HEK293 (cell line): ENCODE measurements around the gene CAMKK1.

ENCODE experiments used
- CTCF ChIA-PET: fragments of 350-600 bp; formaldehyde crosslinking; extraction: SDS; loops from one replicate; lab custom pipeline; 2021; ENCODE audit warnings: antibody characterized with exemption; lab: Yijun Ruan, JAX
- POLR2A ChIA-PET: fragments of 300-600 bp; formaldehyde crosslinking; extraction: SDS; loops from one replicate; lab custom pipeline; 2020; ENCODE audit warnings: antibody characterized with exemption, inconsistent platforms; lab: Yijun Ruan, JAX
- H3K27ac ChIP-seq: fragments of 200-500 bp; sonication (Bioruptor generic); 2 replicates; pipeline ENCODE4 v1.5.1; 2014; ENCODE audit warnings: low read depth, low read length, control low read depth, inconsistent platforms; ENCODE audit errors: extremely low read depth
- H3K36me3 ChIP-seq, 2 experiments: fragments of 200-500 bp in 1 of 2; sonication (Bioruptor generic) in 1 of 2; 1 replicate in 1 of 2; 2 replicates in 1 of 2; pipeline ENCODE4 v1.5.1; 2014 to 2017; ENCODE audit warnings: inconsistent platforms in 2 of 2, low read length in 2 of 2; ENCODE audit not compliant: control insufficient read depth in 2 of 2, insufficient read depth in 1 of 2
- H3K4me1 ChIP-seq: fragments of 200-500 bp; sonication (Bioruptor generic); 2 replicates; pipeline ENCODE4 v1.5.1; 2014; ENCODE audit warnings: mild to moderate bottlenecking, low read length, inconsistent platforms; ENCODE audit not compliant: control insufficient read depth, insufficient read depth
- H3K4me3 ChIP-seq: 2 replicates; pipeline ENCODE4 v1.5.1; 2011; ENCODE audit warnings: low read depth, mild to moderate bottlenecking, control low read depth, low read length, moderate library complexity
- H3K9me3 ChIP-seq: fragments of 200-500 bp; sonication (Bioruptor generic); 2 replicates; pipeline ENCODE4 v1.5.1; 2014; ENCODE audit warnings: low read depth, low read length, inconsistent platforms; ENCODE audit not compliant: control insufficient read depth, insufficient read depth
- BCL11B ChIP-seq: fragments of 450-650 bp; formaldehyde crosslinking; IDR thresholded peaks from 2 replicates; pipeline ENCODE4 v1.5.1; 2016; ENCODE audit warnings: low read depth, missing biosample characterization, missing genetic modification characterization
- KLF17 ChIP-seq: fragments of 450-650 bp; formaldehyde crosslinking; IDR thresholded peaks from 2 replicates; pipeline ENCODE4 v1.5.1; 2016; ENCODE audit warnings: missing biosample characterization, missing genetic modification characterization
- SCRT2 ChIP-seq: fragments of 450-650 bp; formaldehyde crosslinking; IDR thresholded peaks from 2 replicates; pipeline ENCODE4 v1.5.1; 2016; ENCODE audit warnings: missing biosample characterization, missing genetic modification characterization
- SETDB1 ChIP-seq: IDR thresholded peaks from one replicate; pipeline ENCODE4 v1.6.1; 2017; ENCODE audit warnings: mild to moderate bottlenecking, low read length, moderate library complexity, mixed read lengths; ENCODE audit not compliant: insufficient read length
- YY2 ChIP-seq: fragments of 450-650 bp; formaldehyde crosslinking; IDR thresholded peaks from 2 replicates; pipeline ENCODE4 v1.5.1; 2016; ENCODE audit warnings: missing biosample characterization, missing genetic modification characterization
- ZBTB20 ChIP-seq: fragments of 450-650 bp; formaldehyde crosslinking; IDR thresholded peaks from 2 replicates; pipeline ENCODE4 v1.5.1; 2016; ENCODE audit warnings: missing biosample characterization, missing genetic modification characterization
- ZEB2 ChIP-seq: fragments of 450-650 bp; formaldehyde crosslinking; IDR thresholded peaks from 2 replicates; pipeline ENCODE4 v1.5.1; 2016; ENCODE audit warnings: missing biosample characterization, missing genetic modification characterization
- ZNF10 ChIP-seq: fragments of 450-650 bp; formaldehyde crosslinking; IDR thresholded peaks from 2 replicates; pipeline ENCODE4 v1.5.1; 2017; ENCODE audit warnings: missing biosample characterization, missing genetic modification characterization
- ZNF202 ChIP-seq: fragments of 450-650 bp; formaldehyde crosslinking; IDR thresholded peaks from 2 replicates; pipeline ENCODE4 v1.5.1; 2016; ENCODE audit warnings: missing biosample characterization, missing genetic modification characterization, borderline replicate concordance
- ZNF266 ChIP-seq: fragments of 450-650 bp; formaldehyde crosslinking; IDR thresholded peaks from 2 replicates; pipeline ENCODE4 v1.5.1; 2016; ENCODE audit warnings: missing biosample characterization, missing genetic modification characterization, low read depth
- ZNF354C ChIP-seq: fragments of 450-650 bp; formaldehyde crosslinking; IDR thresholded peaks from 2 replicates; pipeline ENCODE4 v1.5.1; 2016; ENCODE audit warnings: missing biosample characterization, missing genetic modification characterization, low read depth, borderline replicate concordance
- ZNF529 ChIP-seq: fragments of 450-650 bp; formaldehyde crosslinking; IDR thresholded peaks from 2 replicates; pipeline ENCODE4 v1.5.1; 2017; ENCODE audit warnings: missing genetic modification characterization, missing biosample characterization; ENCODE audit not compliant: insufficient replicate concordance
- ZNF571 ChIP-seq: fragments of 450-650 bp; formaldehyde crosslinking; IDR thresholded peaks from 2 replicates; pipeline ENCODE4 v1.5.0; 2017; ENCODE audit warnings: missing biosample characterization, missing genetic modification characterization
- ZNF658 ChIP-seq: fragments of 450-650 bp; formaldehyde crosslinking; IDR thresholded peaks from 2 replicates; pipeline ENCODE4; 2016; ENCODE audit warnings: missing biosample characterization, missing genetic modification characterization
- TF ChIP-seq, protein P1 (sequence below): IDR thresholded peaks from 2 replicates; pipeline ENCODE4 v1.6.1; 2011; ENCODE audit warnings: mild to moderate bottlenecking, low read depth, low read length, borderline replicate concordance
- TF ChIP-seq, protein P2 (sequence below): fragments of 450-650 bp; formaldehyde crosslinking; IDR thresholded peaks from 2 replicates; pipeline ENCODE4 v1.5.1; 2016; ENCODE audit warnings: missing biosample characterization, missing genetic modification characterization, low read depth
- TF ChIP-seq, protein P3 (sequence below): fragments of 450-650 bp; formaldehyde crosslinking; IDR thresholded peaks from 2 replicates; pipeline ENCODE4 v1.5.1; 2016; ENCODE audit warnings: missing biosample characterization, missing genetic modification characterization, low read depth
- TF ChIP-seq, protein P4 (sequence below): fragments of 450-650 bp; formaldehyde crosslinking; IDR thresholded peaks from 2 replicates; pipeline ENCODE4 v1.5.1; 2017; ENCODE audit warnings: missing biosample characterization, missing genetic modification characterization
- TF ChIP-seq, protein P5 (sequence below): fragments of 450-650 bp; formaldehyde crosslinking; IDR thresholded peaks from 2 replicates; pipeline ENCODE4 v1.5.1; 2016; ENCODE audit warnings: missing biosample characterization, missing genetic modification characterization

CAMKK1 gene

GRCh38 chr17:3907483-3908216 is 14.8 kb upstream of the CAMKK1 start (continued):
- TF ChIP-seq, protein P1, sequence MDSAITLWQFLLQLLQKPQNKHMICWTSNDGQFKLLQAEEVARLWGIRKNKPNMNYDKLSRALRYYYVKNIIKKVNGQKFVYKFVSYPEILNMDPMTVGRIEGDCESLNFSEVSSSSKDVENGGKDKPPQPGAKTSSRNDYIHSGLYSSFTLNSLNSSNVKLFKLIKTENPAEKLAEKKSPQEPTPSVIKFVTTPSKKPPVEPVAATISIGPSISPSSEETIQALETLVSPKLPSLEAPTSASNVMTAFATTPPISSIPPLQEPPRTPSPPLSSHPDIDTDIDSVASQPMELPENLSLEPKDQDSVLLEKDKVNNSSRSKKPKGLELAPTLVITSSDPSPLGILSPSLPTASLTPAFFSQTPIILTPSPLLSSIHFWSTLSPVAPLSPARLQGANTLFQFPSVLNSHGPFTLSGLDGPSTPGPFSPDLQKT, result no peak
- TF ChIP-seq SETDB1 (no peak), SCRT2 (tag by site-specific recombination) (peak; percentile 97), ZEB2 (tag by site-specific recombination) (no peak), ZNF658 (tag by site-specific recombination) (no peak), ZNF571 (tag by site-specific recombination) (no peak), KLF17 (tag by site-specific recombination) (no peak), YY2 (no peak), ZBTB20 (no peak), ZNF354C (no peak), ZNF202 (tag by site-specific recombination) (no peak), ZNF10 (no peak), ZNF266 (tag by site-specific recombination) (no peak)
- TF ChIP-seq, protein P2, sequence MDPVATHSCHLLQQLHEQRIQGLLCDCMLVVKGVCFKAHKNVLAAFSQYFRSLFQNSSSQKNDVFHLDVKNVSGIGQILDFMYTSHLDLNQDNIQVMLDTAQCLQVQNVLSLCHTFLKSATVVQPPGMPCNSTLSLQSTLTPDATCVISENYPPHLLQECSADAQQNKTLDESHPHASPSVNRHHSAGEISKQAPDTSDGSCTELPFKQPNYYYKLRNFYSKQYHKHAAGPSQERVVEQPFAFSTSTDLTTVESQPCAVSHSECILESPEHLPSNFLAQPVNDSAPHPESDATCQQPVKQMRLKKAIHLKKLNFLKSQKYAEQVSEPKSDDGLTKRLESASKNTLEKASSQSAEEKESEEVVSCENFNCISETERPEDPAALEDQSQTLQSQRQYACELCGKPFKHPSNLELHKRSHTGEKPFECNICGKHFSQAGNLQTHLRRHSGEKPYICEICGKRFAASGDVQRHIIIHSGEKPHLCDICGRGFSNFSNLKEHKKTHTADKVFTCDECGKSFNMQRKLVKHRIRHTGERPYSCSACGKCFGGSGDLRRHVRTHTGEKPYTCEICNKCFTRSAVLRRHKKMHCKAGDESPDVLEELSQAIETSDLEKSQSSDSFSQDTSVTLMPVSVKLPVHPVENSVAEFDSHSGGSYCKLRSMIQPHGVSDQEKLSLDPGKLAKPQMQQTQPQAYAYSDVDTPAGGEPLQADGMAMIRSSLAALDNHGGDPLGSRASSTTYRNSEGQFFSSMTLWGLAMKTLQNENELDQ (tag by site-specific recombination), result no peak
- TF ChIP-seq, protein P3, sequence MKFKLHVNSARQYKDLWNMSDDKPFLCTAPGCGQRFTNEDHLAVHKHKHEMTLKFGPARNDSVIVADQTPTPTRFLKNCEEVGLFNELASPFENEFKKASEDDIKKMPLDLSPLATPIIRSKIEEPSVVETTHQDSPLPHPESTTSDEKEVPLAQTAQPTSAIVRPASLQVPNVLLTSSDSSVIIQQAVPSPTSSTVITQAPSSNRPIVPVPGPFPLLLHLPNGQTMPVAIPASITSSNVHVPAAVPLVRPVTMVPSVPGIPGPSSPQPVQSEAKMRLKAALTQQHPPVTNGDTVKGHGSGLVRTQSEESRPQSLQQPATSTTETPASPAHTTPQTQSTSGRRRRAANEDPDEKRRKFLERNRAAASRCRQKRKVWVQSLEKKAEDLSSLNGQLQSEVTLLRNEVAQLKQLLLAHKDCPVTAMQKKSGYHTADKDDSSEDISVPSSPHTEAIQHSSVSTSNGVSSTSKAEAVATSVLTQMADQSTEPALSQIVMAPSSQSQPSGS (tag by site-specific recombination), result no peak
- TF ChIP-seq, protein P4, sequence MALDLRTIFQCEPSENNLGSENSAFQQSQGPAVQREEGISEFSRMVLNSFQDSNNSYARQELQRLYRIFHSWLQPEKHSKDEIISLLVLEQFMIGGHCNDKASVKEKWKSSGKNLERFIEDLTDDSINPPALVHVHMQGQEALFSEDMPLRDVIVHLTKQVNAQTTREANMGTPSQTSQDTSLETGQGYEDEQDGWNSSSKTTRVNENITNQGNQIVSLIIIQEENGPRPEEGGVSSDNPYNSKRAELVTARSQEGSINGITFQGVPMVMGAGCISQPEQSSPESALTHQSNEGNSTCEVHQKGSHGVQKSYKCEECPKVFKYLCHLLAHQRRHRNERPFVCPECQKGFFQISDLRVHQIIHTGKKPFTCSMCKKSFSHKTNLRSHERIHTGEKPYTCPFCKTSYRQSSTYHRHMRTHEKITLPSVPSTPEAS (tag by site-specific recombination), result no peak
- TF ChIP-seq, protein P5, sequence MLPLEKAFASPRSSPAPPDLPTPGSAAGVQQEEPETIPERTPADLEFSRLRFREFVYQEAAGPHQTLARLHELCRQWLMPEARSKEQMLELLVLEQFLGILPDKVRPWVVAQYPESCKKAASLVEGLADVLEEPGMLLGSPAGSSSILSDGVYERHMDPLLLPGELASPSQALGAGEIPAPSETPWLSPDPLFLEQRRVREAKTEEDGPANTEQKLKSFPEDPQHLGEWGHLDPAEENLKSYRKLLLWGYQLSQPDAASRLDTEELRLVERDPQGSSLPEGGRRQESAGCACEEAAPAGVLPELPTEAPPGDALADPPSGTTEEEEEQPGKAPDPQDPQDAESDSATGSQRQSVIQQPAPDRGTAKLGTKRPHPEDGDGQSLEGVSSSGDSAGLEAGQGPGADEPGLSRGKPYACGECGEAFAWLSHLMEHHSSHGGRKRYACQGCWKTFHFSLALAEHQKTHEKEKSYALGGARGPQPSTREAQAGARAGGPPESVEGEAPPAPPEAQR (tag by site-specific recombination), result no peak

DNA sequence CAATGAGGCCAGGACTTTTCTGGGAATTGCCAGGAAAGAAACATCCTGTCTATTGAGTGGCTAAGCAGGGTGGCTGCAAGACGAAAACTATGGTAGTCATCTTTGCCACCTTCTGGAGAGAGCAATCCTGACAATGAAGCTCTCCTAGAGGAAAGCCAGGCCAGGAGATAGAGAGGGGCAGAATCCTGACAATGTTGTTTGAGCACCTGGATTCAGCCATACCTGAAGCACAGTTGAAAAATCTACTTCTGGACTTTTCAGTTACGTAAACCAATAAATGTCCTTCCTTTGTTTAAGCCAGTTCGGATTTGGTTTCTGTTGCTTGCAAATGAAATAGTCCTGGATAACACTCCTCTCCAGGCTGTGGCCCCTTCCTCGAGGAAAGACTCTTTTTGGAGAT is 14.0 kb upstream of the CAMKK1 start:
- H3K27ac ChIP-seq, result no peak overlapping the region
- no peaks in the 10 kb centered on the region for H3K4me1 ChIP-seq
- no peaks in the 10 kb centered on the region for H3K9me3 ChIP-seq
- POLR2A ChIA-PET, result interaction anchor here (0.7 kb wide), 1 partner anchor 12 kb away, joined by 3 read pairs; no protein-coding TSS in a partner anchor
- TF ChIP-seq BCL11B (tag by site-specific recombination) (no peak), ZNF529 (tag by site-specific recombination) (no peak)
- TF ChIP-seq, all 188 proteins: peak for 0
- CTCF ChIA-PET, result interaction anchor here (0.6 to 4.1 kb wide), 11 partner anchors 13 to 262 kb away, joined by 3 to 52 read pairs (median 4); partner anchors contain the start of genes CAMKK1, HASPIN and NCBP3
- H3K4me3 ChIP-seq, result no peak overlapping the region
- H3K36me3 ChIP-seq, result no peaks in the 10 kb centered on the region
